ENCODE measurements around the gene ROMO1.

DNA sequence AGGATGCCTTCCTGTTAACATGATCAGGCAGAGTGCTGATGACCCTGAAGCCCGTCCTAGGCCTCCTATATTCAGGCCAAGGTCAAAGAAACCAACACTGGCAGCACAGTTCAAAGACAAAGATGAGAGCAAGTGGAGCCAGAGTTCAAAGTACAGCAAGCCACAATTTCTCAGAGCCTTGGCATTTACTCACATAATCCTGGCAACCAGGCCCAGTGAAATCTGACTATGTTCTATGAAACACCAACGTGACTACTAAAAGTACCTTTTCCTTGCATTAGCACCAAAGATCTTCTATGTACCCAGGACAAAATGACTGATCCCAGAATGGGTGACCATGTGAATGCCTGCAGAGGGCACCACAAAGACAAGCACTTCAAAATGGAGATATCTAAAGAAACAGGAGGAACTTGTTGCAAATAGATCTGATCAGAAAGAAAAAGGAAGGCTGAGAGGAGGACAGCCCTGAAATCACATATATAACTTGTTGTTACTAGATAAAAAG lies 3.9 kb upstream of the ROMO1 start:
- TF ChIP-seq, protein P1, sequence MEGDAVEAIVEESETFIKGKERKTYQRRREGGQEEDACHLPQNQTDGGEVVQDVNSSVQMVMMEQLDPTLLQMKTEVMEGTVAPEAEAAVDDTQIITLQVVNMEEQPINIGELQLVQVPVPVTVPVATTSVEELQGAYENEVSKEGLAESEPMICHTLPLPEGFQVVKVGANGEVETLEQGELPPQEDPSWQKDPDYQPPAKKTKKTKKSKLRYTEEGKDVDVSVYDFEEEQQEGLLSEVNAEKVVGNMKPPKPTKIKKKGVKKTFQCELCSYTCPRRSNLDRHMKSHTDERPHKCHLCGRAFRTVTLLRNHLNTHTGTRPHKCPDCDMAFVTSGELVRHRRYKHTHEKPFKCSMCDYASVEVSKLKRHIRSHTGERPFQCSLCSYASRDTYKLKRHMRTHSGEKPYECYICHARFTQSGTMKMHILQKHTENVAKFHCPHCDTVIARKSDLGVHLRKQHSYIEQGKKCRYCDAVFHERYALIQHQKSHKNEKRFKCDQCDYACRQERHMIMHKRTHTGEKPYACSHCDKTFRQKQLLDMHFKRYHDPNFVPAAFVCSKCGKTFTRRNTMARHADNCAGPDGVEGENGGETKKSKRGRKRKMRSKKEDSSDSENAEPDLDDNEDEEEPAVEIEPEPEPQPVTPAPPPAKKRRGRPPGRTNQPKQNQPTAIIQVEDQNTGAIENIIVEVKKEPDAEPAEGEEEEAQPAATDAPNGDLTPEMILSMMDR (IDR thresholded peaks at IDR 0.05), result no peak
- TF ChIP-seq POLR2A (IDR thresholded peaks at IDR 0.05), result no peak

Data from adrenal gland (tissue), 5 donors.